HUDEP-2 (cell line): ENCODE measurements around the gene CNNM2.

ENCODE experiments used
- DNase-seq, 76 experiments: peaks; one replicate each; lab custom pipeline; 2025; ENCODE audit not compliant: unreplicated experiment in 76 of 76; lab: John Stamatoyannopoulos, UW

Gene CNNM2

DNA sequence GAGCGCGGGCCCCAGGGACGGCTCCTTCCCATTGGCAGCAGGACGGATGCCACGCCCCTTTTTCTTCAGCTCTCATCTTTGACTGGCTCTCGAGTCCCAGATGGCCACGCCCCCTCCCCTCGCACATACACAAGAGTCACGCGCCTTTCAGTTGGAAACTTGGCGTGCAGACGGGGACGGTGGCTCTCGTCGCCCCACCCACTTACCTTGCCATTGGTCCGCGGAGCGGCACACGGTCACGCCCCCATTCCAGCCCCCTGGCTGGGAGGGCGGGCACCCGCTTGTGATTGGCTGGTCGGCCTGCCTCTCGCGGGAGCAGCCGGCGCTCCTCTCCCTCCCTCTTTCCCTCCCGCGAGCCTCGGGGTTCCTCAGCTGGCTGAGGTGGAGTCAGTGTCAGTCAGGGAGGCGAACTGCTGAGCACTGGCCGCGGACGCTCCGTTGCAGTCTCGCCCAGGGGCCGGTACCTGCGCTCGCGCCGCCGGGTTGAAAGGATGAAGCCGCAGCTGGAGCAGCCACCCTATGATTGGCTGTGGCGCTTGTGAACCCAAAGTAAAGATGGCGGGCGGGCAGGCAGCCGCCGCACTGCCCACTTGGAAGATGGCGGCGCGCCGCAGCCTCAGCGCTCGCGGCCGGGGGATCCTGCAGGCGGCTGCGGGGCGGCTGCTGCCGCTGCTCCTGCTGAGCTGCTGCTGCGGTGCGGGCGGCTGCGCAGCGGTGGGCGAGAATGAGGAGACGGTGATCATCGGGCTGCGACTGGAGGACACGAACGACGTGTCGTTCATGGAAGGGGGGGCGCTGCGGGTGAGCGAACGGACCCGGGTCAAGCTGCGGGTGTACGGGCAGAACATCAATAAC, at the start of gene CNNM2:
CNNM2 (plus strand) TSS at position 333 of the 855 bp plus-strand sequence; CDS start at position 520, 187 bp downstream.
- DNase-seq: peak in 75 of 76 experiments; percentile 91 to 100 (median 99)

DNA sequence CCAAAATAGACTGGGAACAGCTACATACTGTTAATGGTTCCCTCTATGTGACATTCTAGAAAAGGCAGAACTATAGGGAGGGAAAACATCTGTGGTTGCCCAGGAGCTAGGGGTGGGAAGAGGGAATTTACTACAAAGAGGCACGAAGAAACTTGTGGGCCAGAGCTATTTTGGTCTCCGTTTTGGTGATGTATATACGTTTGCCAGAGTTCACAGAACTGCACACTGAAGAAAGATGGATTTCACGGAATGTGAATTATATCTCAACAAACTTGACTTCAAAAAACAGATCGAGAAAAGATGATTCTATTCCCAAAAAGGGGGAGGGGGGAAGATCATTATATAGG, 49.2 kb upstream of the CNNM2 start:
- no peak for DNase-seq

DNA sequence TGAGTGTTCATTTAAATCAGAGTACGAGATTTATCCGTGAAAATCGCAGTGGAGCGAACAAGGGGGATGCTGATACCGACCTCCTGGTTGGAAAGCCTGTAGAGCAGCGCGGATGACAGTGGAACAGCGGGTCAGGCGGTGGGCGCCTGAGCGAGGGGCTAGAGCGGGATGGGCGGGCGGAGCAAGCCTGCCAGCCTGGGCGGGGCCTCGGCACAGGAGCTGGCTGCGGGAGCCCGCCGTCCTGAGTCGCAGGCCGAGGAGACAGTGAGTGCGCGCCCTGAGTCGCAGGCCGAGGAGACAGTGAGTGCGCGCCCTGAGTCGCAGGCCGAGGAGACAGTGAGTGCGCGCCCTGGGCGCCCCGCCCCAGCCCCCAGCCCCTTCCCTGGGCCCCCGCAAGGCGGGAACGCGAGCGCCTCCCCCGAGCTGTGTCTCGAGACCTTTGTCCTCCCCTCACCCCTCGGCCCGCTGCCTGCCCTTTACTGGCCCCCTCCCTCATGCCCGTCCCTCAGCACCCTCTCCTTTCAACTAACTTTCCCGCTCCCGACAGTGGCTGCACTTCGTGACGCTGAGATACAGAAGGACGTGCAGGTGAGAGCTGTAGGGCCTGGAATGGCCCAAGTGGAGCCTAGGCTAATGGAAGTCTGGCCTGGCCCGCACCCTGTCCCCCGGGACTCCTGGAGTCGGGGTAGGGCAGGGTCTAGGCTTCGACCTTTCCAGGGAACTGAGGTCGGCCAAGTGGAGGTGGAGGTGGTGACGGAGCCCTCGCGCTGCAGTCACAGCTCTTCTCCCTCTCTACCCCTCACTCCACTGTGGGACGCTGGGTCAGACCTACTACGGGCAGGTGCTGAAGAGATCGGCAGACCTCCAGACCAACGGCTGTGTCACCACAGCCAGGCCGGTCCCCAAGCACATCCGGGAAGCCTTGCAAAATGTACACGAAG, 48.6 kb upstream of the CNNM2 start, which contains the start of gene AS3MT:
AS3MT (plus strand) TSS at position 213 of the 941 bp plus-strand sequence; CDS start at position 336, 123 bp downstream.
- no peak for DNase-seq

DNA sequence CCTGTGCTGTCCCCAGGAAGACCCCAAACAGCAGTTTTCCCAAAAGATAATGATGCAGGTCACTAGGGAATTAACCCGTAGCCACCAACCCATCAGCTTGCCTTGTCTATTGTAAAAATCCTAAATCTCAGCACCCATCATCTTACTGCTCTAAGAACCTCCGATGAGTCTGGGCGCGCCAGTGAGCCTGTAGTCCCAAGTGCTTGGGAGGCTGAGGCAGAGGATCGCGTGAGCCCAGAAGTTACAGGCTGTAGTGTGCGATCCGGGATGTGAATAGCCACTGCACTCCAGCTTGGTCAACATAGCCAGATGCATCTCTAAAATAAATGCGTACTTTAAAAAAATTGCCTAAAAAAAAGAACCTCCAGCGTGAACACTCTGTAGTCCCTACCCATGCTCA, 47.9 kb upstream of the CNNM2 start:
- no peak for DNase-seq

DNA sequence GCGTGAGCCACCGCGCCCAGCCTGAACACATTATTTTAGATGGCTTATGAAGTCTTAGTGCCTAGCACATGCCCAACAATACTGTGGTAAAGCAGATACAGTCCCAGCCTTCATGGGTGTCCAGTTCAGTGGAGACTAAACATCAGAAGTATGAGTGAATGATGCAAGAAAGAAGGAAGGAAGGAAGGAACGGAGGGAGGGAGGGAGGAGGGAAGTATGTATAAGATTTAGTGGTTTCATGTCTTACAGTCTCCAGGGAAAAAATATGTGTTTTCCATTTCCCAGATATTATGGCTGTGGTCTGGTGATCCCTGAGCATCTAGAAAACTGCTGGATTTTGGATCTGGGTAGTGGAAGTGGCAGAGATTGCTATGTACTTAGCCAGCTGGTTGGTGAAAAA, 45.9 kb upstream of the CNNM2 start:
- DNase-seq: no peak

DNA sequence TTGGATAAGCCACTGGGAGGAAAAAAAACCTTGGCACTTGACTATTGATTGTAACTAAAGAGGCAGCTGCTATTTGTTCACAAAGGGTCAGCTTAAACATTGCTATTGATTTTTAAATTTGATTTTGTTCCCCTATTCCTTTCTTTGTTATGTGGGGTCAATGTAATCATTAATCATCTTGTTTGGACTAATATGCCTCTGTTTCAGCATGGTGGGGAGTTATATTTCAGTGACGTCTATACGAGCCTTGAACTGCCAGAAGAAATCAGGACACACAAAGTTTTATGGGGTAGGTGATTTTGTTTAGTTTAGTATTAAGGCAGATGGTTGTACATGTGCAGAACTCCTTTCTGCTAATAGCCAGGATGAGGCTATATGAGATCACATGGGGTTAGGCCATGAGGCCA, 41.3 kb upstream of the CNNM2 start:
- DNase-seq: no peak

DNA sequence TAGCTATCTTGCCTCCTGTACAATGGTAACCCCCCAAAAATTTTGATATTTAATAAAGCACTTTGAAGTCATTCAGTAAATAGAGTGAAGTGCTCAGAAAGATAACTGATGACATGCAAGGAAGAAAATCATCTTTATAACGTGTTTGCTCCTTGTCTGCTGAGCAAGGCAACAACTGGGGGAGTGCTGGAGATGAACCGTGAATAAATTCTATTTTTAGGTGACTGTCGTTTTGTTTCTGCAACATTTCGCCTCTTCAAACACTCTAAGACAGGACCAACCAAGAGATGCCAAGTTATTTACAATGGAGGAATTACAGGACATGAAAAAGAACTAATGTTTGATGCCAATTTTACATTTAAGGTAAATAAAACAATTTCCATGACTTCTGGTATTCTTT, 39.5 kb upstream of the CNNM2 start:
- no peak for DNase-seq

DNA sequence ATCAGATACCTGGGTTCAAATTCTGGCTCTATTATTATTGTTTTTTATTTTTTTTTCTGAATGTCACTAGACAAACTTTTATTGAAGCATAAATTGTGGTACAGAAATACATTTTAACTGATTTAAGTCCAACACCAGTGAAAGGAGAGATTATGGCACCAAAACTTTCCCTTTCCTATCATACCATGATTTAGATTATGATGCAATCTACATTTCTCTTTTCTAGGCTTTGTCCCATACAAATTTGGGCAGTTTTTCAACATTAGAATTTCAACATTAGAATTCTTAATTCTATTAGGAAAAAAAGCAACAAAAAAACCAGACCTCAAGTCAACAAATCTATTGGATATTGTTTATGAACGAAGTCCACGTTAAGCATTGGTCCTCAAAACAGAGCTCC, 37.8 kb upstream of the CNNM2 start:
- DNase-seq: no peak

DNA sequence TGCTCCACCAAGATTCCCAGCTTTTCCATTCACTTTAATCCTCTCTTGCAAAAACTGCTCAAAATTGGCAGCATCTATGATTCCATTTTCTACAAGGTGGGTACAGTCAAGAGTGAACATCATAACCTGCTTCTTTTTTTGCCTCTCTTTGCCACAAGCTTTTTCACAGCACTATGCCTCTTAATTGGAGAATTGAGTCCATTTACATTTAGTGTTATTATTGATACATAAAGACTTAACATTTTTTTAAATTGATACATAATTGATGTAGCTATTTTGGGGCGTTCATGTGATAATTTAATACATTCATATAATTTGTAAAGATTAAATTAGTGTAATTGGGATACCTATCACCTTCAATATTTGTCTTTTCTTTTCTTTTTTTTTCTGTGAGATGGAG, 30.0 kb upstream of the CNNM2 start:
- no peak for DNase-seq

DNA sequence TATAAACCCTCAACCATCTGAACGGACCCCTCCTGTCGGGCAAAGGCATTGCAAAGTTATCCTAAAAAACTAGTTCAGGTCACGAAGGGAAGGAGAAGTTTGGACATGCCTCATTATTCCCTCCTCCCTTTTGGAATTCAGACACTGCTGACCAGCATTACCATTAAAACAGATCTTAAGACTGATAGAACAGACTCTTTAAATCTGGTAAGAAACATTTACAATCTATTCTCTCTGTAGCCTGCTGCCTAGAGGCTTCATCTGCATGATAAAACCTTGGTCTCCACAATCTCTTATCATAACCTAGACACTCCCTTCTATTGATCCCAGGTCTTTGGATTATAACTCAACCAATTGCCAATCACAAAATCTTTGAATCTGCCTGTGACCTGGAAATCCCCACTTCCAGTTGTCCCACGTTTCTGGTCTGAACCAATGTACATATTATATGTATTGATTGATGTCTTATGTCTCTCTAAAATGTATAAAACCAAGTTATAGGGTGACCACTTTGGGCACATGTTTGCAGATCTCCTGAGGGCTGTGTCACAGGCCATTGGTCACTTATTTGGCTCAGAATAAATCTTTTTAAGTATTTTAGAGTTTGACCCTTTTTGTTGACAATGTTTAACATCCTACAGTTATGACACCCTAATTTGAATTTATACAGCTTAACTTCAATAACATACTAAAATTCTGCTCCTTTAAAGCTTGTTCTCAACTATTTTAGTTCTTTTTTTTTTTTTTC, 23.5 kb upstream of the CNNM2 start:
- DNase-seq: no peak

DNA sequence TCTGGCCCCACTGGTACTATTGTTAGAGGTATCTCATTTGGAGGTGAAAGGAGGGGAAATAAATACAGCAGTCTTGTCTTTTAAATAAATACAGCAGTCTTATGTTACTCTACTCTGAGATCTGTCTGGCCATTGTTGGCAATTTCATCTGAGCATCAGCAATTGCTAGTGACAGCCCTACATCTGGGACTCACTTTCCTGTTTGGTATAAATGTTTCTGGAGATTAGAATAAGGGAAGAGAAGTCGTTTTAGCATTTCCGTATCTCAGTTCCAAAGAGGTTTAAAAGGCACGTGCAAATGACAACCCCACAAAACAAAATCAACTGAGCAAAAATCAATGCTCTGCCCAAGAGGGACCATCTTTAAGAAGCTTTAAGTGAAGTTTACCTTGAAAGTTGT, 18.1 kb upstream of the CNNM2 start:
- DNase-seq: no peak

DNA sequence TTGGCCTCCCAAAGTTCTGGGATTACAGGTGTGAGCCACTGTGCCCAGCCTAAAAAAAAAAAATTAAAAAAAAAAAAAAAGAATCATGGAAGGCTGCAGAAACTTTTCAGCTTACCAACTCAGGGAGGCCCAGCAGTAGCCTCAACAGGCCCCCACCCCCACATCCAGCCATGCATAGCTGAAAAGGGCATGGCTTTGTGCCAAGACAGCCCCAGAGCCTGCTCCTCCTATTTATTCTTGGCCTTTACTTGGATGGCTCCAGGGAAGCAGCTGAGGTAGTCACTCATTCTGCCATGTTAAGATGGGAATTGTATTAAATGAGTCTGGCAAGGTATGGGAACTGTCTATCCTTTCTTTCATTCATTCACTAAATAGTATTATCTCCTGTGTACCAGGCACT, 13.7 kb upstream of the CNNM2 start:
- DNase-seq: no peak

DNA sequence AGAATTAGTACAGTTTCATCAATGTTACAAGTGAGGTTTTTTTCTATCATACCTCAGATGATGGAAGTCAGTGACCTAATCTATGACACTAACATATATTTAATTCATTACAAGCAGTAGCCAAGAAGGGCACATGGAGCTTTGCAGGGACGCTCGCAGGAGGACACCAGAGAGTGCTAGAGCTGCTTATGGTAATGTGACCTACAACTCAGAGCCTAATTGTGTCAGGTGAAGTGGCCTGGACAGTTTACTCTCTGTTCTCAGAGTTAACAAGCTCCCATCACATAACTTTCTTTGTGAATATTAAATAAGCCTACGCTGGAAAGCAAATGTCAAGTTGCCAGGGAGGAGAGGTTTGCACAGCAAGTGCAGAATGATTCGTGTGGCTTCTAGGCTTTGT, 11.6 kb upstream of the CNNM2 start:
- no peak for DNase-seq

DNA sequence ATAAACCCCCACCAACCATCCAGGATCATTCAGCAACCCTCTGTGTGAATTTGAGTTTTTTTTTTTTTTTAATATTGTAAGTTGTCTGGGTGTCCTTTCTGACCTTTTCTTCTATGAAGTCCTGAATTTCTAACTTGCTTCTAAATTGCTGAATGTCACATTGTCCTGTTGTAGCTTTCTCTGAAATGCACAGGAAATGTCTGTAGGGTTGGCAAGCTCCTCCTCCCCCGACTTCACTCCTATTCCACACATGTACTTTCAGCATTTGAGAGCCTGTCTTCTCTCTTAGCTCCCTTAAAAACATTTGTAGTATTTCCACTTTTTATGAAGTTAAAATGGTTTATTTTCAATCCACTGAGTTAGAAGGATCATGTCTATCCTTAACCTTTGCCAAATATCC, 3.3 kb upstream of the CNNM2 start:
- DNase-seq: no peak

DNA sequence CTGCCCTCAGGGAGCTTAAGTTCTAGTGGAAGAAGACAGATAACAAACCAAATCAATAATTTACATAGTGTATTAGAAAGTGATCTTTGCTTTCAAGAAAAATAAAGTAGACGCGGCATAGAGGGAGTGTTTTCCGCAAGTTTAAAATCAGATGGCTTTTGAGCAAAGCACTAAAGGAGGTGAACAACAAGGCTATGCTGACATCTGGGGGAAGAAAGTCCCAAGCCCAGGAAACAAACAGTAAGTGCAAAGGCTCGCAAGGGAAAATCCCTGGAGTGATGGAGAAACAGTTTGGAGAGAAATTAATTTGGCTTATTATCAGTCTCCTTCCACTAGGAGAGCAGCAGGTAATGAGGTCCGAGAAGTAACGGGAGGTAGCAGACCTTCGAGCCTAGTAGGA, 1.9 kb upstream of the CNNM2 start:
- DNase-seq: no peak

DNA sequence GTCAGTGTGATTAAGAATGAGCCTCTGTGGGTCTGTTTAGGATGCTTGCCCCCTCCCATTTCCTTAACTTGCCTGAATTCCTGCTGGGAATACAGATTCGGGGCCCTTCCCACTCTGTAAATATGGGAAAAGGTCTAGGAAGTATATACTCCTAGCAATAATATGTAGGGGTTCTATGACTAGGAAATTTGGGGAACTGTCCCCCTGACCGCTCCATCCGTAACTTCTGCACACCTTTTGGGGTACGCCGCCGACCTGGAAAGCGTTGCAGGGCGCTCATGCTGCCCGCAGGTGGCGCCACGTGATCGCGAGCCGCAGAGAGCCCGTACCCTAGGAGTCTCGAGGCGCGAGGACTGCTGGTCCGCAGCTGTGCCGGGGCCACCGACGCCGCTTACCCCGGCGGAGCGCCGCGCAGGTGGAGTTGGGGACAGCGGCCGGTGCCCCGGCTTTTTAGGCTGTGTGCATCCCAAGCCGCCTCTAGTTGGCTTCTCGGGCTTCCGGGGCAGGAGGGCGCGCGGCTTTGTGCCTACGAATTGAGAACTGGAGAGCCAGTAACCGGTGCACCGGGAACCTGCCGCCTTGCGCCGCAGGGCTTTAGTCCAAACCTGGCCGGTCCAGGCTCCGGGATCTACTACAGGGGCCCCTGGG, 656 bp upstream of the CNNM2 start:
- peak in 67 of 76 experiments; percentile 27 to 82 (median 63) for DNase-seq

DNA sequence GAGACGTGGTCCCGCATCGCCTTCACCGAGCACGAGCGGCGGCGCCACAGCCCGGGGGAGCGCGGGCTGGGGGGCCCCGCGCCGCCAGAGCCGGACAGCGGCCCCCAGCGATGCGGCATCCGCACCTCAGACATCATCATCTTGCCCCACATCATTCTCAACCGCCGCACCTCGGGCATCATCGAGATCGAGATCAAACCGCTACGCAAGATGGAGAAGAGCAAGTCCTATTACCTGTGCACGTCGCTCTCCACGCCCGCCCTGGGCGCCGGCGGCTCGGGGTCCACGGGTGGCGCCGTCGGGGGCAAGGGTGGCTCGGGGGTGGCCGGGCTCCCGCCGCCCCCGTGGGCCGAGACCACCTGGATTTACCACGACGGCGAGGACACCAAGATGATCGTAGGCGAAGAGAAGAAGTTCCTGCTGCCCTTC, 737 bp downstream of the CNNM2 start:
- peak in 18 of 76 experiments; percentile 3 to 55 (median 34) for DNase-seq

DNA sequence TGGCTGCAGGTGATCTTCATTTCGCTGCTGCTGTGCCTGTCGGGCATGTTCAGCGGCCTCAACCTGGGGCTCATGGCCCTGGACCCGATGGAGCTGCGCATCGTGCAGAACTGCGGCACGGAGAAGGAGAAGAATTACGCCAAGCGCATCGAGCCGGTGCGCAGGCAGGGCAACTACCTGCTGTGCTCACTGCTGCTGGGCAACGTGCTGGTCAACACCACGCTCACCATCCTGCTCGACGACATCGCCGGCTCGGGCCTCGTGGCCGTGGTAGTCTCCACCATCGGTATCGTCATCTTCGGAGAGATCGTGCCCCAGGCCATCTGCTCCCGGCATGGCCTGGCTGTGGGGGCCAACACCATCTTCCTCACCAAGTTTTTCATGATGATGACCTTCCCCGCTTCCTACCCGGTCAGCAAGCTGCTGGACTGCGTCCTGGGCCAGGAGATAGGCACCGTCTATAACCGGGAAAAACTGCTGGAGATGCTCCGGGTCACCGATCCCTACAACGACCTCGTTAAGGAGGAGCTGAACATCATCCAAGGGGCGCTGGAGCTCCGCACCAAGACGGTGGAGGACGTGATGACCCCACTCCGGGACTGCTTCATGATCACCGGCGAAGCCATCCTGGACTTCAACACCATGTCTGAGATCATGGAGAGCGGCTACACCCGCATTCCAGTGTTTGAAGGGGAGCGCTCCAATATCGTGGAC, 1.3 kb downstream of the CNNM2 start:
- DNase-seq: peak in 2 of 76 experiments; percentile 22 to 23

DNA sequence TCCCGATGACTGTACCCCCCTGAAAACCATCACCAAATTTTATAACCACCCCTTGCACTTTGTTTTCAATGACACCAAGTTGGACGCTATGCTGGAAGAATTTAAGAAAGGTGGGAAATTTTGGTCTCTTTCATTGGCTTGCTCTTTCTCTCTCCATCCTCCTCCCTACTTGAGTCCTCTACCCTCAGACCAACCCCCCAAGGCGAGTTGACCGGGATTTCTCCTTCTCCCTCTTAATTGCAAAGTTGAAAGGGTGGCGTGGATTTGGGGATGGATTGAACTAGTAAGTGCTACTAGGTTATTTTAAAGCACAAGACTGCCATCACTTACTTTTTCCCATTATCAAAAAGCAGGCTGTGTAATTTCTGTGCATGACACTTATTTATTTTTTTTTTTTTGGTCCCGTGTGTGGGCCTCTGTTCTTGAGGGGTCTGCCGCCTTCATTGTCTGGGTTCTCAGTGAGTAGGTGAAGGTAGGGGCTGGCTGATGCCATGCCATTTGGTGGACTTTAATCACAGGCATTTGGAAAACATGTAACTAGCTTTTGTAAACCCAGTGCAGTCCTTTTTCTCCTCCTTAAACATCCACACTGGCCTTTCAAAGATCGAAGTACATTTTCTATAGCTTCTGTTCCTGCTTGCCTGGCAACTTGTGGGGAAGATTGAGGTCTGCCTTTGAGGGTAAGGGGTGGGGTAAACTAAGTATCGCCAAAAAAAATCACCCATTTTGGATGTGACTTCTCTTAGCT, 2.1 kb downstream of the CNNM2 start:
- peak in 1 of 76 experiments; percentile 14 for DNase-seq
